C4-2B (cell line): ENCODE results near the gene APOA1.

ENCODE experiments used
- H3K27ac ChIP-seq: fragments of 450-650 bp; 2 replicates; pipeline ENCODE4 v1.5.1; 2017
- ZFX ChIP-seq: fragments of 450-650 bp; IDR thresholded peaks from 2 replicates; pipeline ENCODE4 v1.6.1; 2017
- TF ChIP-seq, protein P1 (sequence below): fragments of 450-650 bp; conservative IDR thresholded peaks from 2 replicates; pipeline ENCODE4 v1.5.1; 2017; ENCODE audit warnings: mild to moderate bottlenecking

The APOA1 gene

DNA sequence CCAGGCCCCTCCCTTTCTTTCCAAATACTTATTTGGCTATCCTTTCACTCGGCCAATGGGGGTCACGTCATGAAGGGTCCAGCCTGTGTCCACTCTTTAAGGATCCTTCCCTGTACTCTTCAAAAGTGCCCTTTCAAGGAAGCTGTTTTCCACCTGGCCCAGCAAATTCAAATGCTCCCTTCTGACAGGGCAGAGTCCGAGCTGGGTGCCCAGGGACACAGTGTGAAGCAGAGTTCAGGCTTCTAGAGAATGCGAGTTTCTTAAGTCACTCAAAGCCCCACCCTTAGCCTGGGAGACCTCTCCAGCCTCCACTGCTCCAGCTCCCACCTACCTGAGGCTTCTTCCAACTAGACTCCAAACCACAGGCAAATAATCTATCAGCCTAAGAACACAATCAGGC, 5.5 kb upstream of the APOA1 start:
- no peak overlapping the region for H3K27ac ChIP-seq
- no peak for TF ChIP-seq ZFX
- TF ChIP-seq, protein P1, sequence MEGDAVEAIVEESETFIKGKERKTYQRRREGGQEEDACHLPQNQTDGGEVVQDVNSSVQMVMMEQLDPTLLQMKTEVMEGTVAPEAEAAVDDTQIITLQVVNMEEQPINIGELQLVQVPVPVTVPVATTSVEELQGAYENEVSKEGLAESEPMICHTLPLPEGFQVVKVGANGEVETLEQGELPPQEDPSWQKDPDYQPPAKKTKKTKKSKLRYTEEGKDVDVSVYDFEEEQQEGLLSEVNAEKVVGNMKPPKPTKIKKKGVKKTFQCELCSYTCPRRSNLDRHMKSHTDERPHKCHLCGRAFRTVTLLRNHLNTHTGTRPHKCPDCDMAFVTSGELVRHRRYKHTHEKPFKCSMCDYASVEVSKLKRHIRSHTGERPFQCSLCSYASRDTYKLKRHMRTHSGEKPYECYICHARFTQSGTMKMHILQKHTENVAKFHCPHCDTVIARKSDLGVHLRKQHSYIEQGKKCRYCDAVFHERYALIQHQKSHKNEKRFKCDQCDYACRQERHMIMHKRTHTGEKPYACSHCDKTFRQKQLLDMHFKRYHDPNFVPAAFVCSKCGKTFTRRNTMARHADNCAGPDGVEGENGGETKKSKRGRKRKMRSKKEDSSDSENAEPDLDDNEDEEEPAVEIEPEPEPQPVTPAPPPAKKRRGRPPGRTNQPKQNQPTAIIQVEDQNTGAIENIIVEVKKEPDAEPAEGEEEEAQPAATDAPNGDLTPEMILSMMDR = no peak

DNA sequence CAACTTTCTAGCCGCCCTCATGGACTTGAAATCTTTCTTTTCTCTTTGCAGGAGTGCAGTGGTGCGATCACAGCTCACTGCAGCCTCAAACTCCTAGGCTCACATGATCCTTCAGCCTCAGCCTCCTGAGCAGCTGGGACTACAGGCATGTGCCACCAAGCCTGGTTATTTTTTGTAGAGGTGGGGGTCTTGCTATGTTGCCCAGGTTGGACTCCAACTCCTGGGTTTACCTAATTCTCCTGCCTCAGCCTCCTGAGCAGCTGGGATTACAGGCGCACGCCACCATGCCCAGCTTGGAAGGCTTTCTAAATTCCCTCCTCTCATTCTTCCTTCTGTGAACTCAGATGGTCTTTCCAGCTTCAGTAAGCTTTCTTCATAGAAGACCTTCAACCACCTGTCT, 4.7 kb upstream of the APOA1 start:
- no peak overlapping the region for H3K27ac ChIP-seq
- TF ChIP-seq, protein P1 = no peak
- no peak for TF ChIP-seq ZFX

DNA sequence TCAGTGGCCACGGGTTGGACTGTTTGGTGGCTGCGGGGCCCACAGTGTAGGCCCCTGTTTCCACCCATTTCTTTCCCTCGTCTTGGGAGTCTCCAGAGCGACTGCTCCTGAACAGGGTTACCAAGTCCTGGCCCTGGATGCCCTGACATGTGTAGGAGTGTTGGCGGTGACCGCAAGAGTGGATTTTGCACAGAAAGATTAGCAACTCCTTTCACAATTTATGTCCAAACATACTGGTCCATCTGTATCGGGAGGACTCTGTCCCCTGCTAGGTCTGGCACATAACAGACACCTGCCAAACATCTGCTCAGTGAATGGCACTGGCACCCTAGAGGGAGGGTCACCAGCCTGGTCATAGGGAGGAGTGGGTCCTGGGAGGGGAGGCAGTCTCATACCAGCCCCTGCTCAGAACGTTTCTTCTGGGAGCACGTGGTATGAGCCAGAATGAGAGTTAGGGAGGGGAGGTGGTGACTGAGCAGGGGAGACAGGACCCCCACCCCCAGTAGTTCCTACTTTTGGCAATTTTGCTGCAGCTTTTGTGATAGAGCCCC, 3.4 kb upstream of the APOA1 start:
- TF ChIP-seq, protein P1 = no peak
- no peak for TF ChIP-seq ZFX

DNA sequence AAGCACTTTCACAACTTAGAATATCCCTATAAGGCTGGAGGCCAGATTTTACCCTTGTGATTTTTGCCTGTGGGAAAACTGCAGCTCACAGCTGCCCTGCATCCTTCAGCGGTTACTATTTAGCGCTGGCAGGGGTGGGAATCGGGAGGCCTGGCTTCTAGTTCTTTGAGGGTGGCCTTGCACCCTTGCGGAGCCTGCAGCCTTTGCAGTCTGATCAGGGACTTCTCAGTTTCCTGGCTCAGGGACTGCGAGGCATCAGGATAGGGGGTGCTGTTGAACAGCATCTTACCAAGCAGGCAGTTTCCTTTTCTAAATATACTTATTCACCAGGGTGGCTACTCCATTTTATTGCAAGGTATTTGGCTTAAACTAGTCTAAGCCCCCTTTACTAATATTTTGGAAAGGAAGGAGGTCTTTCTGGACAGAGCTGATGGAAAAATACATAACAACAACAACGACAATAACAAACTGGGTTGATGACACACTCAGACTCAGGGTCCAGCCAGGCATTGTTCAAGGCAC, 2.9 kb upstream of the APOA1 start:
- TF ChIP-seq, protein P1 = no peak
- no peak for TF ChIP-seq ZFX
- no peak overlapping the region for H3K27ac ChIP-seq

More for the DNA sequence above, 3.4 kb upstream of the APOA1 start:
- no peak overlapping the region for H3K27ac ChIP-seq

DNA sequence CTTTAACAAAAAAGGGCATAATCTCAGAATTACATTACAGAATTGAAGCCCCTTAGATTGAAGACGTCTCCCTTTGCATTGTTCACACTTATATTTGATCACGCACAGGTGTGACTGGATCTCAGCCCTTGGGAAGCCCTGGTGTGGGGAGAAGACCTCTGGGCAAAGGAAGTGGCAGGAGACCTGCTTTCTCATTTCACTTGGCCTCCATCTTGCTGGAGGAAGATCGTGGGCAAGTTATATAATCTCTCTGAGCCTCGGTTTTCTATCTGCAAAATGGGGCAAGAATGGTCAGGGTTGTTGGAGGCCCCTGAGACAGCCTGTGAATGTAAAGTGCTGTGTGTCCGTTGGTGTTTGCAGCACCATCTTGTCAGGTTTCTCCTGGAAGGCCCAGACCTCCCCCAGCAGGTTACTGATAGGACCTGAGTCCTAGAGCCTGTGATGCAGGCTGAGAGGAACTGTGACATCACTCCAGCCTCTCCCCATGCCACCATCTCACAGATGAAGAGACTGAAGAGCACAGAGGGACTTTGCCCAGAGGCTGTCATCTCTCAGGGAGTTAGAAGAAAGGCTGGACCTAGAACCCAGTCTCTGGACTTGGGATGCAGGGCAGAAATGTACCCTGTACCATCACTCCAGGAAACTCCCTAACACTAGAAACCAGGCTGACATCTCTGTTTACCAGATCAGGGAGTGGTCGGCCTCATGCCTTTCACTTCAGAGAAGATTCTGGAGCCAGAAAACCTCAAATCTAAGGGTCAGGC, 1.1 kb upstream of the APOA1 start:
- TF ChIP-seq, protein P1 = no peak
- no peak for TF ChIP-seq ZFX

DNA sequence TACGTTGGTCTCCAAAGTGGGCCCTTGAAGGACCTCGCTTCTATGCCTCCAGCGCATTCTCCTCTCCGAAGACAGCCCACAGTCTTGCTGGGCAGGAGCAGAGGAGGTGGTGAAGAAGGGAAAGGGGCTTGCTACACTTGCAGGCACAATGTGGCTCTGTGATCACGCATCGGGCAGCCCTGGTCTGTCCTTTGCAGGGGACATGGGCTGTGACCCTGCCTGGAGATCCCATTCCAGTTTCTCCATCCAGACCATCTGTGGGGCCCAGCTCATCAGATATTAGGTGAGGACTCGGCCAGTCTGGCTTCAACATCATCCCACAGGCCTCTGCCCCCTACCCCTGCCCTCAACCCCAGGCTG, 810 bp downstream of the APOA1 start:
- peak overlapping the region; percentile 63; the same call in 1 of the 2 replicates for H3K27ac ChIP-seq
- TF ChIP-seq ZFX = no peak
- TF ChIP-seq, protein P1 = no peak

More for the DNA sequence above, 1.1 kb upstream of the APOA1 start:
- no peak overlapping the region for H3K27ac ChIP-seq
